Hippocampal formation (tissue), 2 donors: Measurements from ENCODE around the gene SNAPC4.

Experiments
- DNase-seq, 2 donors: peaks; one replicate each; lab custom pipeline; 2025; lab: John Stamatoyannopoulos, UW

SNAPC4 gene

DNA sequence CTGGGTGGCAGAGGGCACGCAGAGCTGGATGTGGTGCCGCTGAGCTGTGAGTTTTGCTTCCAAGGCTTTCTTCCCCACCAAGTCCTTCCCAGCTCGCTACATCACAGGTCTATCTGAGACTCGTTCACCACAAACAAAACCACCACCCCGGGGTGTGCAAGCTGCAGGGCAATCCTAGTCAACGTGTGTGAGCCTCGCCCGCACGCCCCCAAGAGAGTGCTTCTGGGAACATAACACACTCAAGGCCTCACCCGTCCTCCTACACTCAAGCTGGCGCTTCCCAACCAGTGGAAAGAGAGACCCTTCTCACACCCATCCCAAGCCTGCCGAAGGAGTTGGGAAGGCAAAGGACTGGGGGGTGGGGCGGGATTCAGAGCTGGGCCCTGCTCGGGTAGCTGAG is 10.6 kb downstream of the SNAPC4 start:
- no peak for DNase-seq

DNA sequence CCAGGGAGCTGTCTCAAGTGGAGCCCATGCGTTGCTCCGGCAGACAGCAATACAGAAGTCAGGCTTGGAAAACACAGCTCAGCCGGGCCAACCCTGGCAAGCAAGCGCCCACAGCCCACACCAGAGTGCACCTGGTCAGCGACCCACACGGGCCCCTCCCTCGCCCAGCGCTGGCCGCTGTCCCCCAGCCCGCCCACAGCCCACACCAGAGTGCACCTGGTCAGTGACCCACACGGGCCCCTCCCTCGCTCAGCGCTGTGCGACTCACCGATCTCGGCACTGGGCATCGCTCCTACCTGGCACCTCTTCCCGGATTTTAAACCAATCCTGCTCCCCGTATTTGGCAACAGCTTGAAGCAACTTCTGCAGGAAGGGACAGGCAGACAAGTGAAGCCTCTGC is 12.8 kb downstream of the SNAPC4 start:
- DNase-seq = no peak

DNA sequence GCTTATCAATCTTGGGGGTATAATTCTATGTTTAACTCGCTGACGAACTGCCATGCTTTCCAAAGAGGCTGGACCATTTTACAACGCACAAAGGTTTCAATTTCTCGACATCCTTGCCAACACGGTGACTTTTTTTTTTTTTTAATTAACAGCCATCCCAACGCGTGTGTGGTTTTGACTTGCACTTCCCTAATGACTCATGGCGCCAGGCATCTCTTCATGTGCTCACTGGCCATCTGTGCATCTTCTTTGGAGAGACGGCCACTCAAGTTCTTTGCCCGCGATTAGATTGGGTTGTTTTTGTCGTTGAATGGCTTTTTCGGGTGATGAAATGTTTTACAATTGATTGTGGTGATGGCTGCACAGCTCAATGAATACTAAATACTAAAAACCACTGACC is 14.0 kb downstream of the SNAPC4 start:
- no peak for DNase-seq

DNA sequence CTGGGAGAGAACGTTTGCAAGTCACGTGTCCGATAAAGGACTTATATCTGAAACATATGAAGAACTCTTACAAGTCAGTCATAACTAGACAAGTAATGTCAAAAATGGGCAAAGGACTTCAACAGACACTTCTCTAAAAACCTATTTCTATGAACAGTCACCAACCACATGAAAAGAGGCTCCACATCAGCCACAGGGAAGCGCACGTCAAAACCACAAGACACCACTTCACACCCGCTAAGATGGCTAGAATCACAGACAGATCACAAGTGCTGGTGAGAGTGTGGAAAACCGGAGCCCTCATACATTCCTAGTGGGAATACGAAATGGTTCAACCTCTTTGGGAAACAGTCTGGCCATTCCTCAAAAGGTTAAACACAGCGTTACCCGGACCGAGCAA is 15.0 kb downstream of the SNAPC4 start:
- no peak for DNase-seq

DNA sequence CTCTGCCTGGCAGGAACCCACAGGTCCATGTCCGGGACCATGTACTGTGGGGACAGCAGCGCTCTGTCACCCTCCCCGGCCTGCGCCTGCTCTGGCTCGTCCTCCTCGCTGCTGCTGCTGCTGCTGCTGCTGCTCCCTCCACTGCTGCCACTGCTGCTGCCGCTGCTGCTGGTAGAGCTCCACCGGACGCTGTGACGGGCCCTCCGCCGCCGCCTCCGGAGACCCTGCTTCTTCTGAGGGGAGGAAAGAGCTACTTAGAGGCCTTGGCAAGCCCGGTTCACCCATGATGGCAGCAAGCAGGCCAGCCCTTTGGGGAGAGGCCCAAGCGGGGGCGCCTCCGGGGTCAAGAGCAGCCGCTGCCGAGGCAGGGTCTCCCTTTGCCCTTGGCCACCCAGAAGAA is 16.5 kb downstream of the SNAPC4 start:
- DNase-seq = no peak

DNA sequence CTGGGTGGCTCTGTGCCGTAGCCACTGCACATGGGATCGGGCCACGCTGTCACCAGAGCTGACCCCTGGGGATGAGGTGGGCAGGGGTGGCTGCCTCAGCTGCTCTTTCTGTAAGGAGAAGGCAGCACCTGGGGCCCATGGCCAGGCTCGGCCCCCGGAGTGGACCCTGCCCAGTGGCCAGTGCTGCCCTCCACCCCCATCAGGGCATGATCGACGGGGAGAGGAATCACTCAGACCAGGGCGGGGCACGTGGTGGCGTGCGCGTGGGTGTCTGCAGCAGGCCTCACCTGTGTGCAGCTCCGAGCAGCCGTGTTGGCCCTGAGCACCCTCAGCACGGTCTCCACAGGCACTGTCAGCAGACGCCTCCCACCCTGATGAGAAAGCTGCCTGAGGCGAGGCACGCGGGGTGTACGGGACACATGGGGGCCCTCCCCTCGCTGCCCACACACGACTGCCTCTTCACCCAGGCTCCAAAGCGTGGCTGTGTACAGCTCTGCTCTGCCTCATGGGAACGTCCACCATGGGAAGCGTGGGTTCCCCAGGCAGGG is 17.9 kb downstream of the SNAPC4 start:
- no peak for DNase-seq

DNA sequence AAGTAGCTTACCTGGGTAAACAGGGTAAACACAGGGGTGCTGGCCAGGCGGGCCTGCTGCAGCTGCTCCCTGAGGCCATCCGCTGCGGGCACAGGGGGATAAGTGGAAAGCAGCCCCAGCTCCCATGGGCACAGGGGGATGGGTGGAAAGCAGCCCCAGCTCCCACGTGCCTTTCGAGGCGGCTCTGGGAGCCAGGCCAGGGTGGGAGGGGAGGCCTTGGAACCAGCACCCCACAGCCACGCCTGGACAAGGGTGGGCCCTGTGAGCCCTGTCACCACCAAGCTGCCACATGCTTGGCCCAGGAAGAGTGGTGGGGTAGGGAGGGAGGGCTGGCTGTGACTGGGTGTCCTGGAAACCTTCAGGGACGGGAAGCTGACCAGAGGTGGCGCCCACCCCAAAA is 18.7 kb downstream of the SNAPC4 start:
- DNase-seq = no peak

DNA sequence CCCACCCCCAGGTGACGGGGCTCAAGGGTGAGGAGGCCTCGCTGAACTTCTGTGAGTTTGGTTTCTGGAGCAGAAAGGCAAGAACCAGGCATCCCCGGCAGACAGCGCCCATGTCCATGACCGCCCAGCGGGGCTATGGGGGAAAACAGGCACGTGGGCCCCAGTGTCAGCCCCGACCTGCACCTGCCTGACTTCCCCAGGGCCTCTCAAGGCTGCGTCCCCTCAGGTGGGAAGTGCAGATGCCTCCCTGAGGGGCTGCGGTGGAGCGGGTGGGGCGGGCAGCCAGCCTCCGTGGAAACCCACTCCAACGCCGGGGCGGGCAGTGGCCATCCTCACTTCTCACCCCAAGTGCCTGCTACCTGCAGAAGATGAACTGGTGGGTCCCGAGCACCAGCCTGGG is 19.6 kb downstream of the SNAPC4 start:
- no peak for DNase-seq

DNA sequence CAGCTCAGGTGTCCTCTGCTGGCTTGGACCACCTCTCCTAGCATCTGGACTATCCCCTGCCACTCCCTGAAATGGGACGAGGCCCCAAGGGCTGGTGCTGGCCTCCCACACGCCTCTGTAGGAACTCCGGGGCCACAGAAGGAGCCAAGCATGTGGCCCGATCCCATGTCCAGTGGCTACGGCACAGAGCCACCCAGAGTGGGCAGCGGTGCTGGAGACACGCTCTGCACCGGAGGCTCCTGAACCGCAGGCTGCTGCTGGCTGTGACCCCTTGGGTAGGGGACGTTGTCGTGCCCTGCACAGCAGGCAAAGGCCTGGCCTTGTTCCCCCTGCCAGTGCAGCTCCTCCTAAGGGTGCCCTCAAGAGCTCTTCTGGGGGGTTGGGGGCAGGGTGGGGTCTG is 20.1 kb downstream of the SNAPC4 start:
- no peak for DNase-seq

DNA sequence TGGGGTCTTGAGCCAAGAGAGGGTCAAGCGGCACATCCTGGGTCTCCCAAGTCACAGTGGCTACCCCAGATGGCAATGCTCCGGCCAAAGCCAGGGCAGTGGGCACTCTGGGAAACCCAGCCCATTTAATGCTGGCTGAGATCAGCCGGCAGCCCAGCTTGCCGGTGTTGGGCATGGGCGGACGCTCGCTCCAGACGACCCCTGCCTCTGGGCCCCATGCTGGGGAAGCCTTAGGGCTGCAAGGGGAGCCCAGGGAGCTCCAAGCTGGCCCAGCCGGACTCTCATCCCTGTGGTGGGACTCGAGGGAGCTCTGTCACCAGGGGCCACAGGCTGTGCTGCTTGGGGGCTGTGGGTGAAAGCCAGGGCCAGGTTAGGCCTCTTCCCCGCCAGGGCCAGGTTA is 20.6 kb downstream of the SNAPC4 start:
- no peak for DNase-seq

DNA sequence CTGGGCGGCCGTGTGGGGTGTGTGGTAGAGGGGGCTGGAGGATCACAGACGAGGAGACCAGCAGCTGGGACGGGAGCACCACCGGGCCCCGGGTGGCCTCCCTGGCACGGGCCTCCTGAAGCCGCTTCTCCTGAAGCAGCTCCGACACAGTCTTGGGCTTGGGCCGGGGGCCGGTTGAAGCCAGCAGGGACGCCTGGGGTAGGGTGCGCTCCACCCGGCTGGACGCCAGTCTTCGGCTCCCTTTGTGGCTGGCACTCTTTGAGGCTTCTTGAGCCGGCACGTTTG is 21.0 kb downstream of the SNAPC4 start:
- DNase-seq = no peak

DNA sequence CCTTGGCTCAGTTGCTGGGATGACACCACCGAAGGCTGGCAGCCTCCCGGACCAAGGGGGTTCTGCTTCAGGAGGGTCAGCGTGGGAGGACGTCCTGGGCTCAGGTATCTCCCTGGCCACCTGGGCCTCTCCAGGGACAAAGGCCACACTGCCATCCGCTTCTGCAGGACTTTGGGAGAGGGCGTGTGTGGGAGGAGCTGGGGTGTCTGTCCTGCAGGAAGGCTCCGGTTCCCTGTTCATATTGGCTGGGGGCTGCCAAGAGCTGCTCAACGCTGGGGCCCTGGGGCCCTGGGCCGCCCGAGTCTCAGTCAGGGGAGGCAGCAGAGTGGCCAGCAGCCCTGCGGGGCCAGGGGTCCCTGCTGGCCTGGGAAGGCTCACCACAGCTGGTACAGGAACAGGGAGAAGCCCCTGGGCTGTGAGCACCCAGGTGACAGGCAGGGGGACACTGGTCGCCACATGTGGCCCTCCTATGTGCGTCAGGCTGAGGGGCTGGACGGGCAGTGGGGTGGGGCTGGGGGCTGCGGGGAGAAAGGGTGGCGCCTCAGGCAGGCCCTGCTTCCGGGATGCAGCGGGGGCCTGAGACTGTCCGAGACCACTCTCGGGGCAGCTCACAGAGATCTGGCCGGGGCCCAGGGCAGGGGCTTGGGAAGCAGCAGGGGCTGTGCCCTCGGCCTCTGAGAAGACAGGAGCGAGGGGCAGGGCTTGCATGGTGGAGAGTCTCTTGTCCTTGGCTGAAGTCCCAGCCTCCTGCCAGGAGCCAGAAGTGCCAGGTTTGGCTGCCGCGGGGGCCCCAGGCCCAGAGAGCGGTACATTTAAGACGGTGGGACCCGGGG is 21.6 kb downstream of the SNAPC4 start:
- no peak for DNase-seq

DNA sequence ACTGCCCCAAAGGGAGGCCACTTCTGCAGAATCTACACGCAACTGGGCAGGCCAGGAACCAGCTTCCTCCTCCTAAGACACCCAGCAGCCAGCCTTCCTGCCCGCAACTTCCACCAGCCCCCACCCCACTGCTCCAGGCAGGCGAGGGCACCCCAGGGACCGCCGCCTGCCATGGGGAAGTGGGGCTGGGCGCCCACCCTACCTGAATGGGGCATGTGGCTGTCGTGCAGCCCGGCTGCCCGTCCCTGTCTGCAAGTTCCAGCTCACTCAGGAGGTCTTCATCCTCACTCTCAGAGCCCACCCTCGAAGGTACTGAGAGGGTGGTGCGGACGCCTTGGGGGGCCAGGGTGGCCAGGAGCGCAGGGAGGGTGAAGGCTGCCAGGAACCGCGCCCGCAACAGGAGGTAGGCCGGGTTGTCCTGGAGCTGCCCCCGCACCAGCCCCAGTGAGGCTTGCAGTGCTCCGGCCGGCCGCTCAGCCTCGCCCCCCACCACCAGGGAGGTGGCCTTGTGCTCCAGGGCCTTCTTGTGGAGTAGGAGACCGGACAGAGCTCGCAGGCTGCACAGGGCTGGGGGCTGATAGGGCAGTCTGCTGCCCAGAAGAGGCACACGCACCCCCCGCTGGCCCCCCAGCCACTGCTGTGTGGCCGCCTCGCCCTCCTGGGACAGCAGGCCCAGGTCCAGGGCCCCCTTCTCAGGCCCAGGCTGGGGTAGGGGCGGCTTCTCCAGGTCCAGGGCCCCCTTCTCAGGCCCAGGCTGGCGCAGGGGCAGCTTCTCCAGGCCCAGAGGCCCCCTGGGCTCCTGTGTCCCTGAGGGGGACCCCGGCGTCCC is 22.4 kb downstream of the SNAPC4 start:
- DNase-seq = no peak

DNA sequence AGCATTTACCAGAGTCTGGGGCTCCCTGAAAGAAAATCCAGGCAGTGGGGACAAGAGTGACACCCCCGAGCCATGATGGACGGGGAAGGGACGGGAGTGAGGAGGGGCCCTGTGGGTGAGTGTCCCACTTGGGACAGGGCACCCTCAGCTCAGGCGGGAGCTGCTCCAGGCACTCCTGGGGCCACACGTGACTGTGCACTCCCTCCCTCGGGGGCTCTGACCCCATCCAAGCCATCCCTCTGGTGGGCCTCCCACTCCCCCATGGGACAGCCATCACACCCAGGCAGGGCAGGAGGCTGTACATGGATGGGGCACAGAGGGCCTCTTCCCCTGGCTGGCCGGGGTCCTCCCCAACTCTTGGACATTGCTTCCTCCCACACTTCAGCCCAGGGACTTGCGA is 23.5 kb downstream of the SNAPC4 start:
- DNase-seq = no peak

DNA sequence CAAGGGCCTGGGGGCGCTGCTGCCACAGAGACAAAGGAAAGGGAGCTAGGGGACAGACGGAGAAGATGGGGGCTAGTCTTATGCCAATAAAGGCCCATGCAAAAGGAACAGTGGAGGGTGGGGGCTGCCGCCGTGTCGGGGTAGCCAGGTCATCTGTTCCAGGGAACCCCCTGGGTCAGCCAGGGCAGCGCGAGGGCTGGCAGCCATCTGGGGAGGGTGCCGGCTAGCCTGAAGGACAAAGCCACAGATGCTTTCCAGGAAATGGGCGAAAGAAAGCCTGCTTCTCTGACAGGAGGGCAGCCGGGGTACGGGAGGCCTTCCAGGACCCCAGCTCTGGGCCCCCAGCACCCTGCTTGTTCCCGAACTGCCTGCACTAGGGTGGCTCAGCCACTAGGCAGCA is 24.9 kb downstream of the SNAPC4 start:
- DNase-seq = no peak

DNA sequence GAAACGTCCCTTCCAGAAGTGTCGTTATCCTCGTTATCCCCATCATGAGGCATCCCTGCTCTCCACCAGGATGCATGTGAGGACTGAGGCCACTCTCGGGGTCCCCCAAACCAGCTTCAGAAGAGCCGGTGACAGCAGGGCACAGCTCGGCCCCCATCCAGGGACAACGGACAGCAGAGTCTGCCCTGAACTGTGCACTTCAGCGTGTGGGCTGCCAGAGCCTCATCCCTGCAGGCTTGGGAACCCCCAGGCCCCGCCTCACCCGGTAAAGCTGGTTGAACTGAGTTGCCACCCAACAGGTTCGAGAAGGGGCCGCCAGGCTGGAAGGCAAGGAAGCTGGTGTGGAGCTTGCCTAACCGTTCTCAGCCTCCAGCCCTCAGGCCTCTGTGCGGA is 25.8 kb downstream of the SNAPC4 start:
- no peak for DNase-seq

DNA sequence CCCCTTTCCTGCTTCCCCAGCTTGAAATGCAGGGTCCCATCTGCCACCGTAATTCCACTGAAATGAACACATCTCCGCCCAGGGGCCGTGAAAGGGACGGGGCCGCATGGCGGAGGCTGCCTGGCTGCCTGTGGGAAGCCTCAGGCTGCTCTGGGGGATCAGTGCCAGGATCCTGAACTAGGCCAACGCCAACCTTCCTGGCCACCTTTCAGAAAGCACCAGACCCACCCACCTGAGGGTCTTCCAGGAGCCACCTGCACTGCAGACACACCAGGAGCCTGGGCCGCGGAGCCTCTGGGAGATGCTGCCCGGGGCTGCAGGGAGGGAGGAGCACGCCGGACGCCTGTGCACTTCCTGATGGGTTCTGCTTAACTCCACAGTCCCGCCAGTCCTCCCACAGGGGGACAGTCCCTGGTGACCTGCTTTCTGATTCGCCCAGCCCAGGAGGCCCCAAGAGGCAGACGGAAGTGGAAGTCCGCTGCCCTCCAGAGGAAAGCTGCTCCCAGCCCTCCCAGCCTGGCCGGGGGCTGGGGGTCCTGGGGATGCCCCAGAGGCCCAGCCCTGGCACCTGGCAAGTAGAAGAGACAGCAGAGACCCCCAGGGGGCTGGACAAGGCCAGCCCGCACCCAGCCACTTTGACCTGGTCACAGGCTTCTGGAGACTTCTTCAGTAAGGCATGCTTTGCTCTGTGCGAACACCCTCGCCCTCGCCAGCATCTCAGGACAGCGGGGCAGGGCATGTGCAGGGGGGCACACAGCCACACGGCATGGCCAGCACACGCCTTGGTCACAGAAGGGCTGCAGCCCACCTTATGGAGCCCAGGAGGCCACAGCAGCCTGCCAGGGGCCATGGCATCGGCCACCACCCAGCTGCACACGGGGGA is 26.4 kb downstream of the SNAPC4 start, which contains the start of gene CARD9:
Gene CARD9, minus strand, starts transcription at position 370 of the 883 bp plus-strand sequence. CDS start 1,591 bp downstream, outside the sequence.
- DNase-seq = peak in 1 of 2 donors; percentile 43

DNA sequence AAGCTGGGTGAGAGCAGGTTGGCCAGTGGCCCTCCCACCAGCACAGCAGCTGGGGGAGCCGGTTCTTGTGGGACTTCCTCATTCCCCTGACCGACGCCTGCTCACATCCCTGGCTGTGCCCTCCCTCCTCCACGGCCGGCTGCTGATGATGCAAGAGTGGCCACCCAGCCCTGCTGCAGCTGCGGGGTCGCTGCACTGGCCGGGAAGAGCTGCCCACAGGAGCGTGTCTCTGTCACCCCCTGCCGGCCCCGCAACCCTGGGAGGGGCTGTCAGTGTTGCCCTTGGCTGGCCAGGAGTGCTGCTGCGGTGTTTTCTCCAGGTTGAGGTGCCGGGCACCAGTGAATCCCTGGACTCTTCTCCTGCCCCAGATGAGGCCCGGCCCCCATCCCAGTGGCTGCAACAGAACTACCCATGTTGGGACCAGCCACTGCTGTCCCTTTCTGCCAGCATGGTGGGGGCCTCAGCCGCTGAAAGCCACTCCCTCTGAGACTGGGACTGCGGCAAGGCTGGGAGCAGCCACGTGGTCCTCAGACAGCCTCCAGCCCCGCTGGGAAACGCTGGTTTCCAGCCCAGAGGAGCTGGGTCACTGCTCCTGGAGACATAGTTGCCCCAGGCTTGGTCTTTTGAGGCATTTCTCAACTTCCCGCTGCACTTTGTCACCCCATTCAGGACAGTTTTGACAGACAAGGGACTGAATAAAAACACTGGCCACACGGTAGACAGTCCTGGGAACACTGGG is 27.2 kb downstream of the SNAPC4 start:
- peak in 1 of 2 donors; percentile 29 for DNase-seq

DNA sequence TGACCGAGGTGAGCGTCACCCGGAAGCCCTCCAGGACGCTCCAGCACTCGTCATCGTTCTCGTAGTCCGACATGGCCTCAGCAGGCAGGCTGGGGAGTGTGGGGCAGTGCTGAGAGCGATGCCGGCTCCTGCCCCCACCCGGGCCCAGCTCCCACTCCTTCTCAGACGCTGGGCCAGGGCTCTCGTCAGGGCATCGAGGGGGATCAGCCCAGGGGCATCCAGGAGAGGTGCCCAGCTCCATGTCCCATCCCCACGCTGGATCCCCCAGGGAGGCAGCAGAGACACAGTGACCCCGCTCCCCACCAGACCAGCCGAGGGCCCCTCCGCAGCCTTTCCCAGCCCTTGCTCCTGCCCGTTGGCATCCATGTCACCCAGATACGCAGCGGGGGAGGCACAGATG is 28.0 kb downstream of the SNAPC4 start:
- DNase-seq = no peak

DNA sequence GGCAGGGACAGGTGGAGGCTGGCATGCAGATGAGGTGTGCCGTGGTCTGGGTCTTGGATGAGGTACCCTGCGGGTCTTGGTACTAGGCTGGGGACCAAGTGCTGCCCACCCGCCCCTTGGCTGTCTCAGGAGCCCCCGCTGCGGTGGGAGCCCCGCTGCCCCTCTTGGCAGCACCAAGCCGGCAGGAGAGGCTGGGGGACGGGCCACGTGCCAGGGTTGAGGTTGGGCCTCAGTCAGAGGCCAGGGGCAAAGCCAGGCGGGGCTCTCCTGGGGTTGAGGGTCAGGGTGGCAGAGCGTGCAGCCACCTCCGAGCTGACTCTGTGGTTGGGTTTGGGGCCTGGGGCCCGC is 28.5 kb downstream of the SNAPC4 start:
- no peak for DNase-seq

DNA sequence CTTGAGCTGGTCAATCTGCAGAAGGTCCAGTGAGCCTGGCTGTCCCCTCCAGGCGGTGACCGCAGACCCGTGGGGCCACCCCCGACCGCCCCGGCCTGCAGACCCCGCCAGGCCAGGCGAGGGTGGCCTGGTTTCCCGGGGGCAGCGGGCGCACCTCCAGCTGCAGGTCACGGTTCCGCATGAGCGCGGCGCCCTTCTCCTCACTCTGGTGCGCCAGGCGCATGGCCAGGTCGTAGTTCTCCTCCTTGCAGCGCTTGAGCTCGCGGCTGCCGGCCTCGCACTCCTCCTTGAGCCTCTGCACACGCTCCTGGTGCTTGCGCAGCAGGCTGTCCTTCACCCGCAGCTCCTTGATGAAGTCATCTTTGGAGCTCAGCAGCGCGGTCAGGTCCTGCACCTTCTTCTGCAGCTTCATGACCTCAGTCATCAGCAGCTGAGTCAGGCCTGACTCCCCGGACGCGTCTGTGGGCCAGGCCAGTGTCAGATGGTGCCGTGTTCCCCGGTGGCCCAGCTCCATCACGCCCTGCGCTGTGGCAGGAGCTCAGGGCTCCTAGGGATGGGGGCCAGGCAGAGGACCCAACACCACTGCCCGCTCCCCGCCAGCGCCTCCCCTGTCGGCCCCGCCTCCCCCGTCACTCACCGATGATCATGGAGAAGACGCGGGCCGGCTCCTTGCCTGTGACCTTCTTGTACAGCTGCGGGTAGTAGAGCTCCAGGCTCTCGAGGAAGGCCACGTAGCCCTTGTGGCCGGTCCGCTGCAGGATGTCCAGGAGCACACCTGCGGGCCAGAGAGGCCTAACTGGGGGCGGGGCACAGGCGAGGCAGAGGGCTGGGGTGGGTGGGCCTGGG is 29.1 kb downstream of the SNAPC4 start:
- DNase-seq = no peak
